Lower lobe of right lung (tissue), 2 donors: Measurements from ENCODE around the gene PCDH1. TPM values are rescaled to one million over a fixed set of nuclear protein-coding genes. Genes with fewer than 3 reads are reported as not detected.
A peak's percentile ranks its signal among the peaks of the same experiment; 100 is the strongest.

Source experiments
- ATAC-seq, 2 donors: fragments of 200-7000 bp; cut with Tn5 transposase; one replicate each; pipeline ENCODE4 v1.9.1; 2020 to 2022; ENCODE audit warnings: mild to moderate bottlenecking in 2 of 2, moderate library complexity in 2 of 2
- DNase-seq: peaks from one replicate; pipeline ENCODE4 v3.0.0-alpha.2; 2020
- H3K27ac ChIP-seq: fragments of 200-600 bp; one replicate; pipeline ENCODE4 v1.8.0; 2022
- H3K27me3 ChIP-seq: fragments of 200-600 bp; one replicate; pipeline ENCODE4 v1.8.0; 2022; ENCODE audit warnings: low read depth
- H3K36me3 ChIP-seq: fragments of 200-600 bp; one replicate; pipeline ENCODE4 v1.8.0; 2022; ENCODE audit warnings: mild to moderate bottlenecking
- H3K4me1 ChIP-seq: fragments of 200-600 bp; one replicate; pipeline ENCODE4 v1.8.0; 2022
- H3K4me3 ChIP-seq: fragments of 200-600 bp; one replicate; pipeline ENCODE4 v1.8.0; 2022; ENCODE audit warnings: mild to moderate bottlenecking
- H3K9me3 ChIP-seq: fragments of 200-600 bp; one replicate; pipeline ENCODE4 v1.8.0; 2022
- CTCF ChIP-seq: fragments of 200-600 bp; IDR thresholded peaks from one replicate; pipeline ENCODE4 v1.8.0; 2022; ENCODE audit warnings: antibody characterized with exemption, mild to moderate bottlenecking
- intact Hi-C: fragments of 100-400 bp; cut with DNase I; formaldehyde crosslinking; loops from one replicate; pipeline ENCODE4 v1.11.0; 2022
- total RNA-seq: library from RNA; stranded (reverse); fragmentation: NEBNext Ultra II Directional; extraction: Animal tissue kit (Norgen Biotek cat#: 25700); gene quantifications from one replicate; pipeline ENCODE4 v1.2.1, GENCODE V29; 2021
- donor health status: DM: no; HTN: yes; CAD: no; lungs with severe emphysema.

Gene PCDH1
- total RNA-seq, 1 donor from 2014 or later: 55.7 TPM

GRCh38 chr5:141856037-141856790, 22.0 kb downstream of the PCDH1 start:
- peaks cover 7% of the 10 kb centered on the region for H3K36me3 ChIP-seq
- H3K4me1 ChIP-seq: peaks cover 15% of the 10 kb centered on the region
- DNase-seq: no peak
- ATAC-seq: no peak
- no peaks in the 10 kb centered on the region for H3K9me3 ChIP-seq
- intact Hi-C loops: no loop called here
- H3K27ac ChIP-seq: no peak overlapping the region
- no peaks in the 10 kb centered on the region for H3K27me3 ChIP-seq
- no peak for TF ChIP-seq CTCF
- H3K4me3 ChIP-seq: no peak overlapping the region

GRCh38 chr5:141855265-141856036, 22.8 kb downstream of the PCDH1 start:
- no peak for TF ChIP-seq CTCF
- DNase-seq (no peak), ATAC-seq (no peak)
- H3K4me1 ChIP-seq: peaks cover 20% of the 10 kb centered on the region
- intact Hi-C loops: no loop called here
- H3K36me3 ChIP-seq: peaks cover 7% of the 10 kb centered on the region
- no peaks in the 10 kb centered on the region for H3K9me3 ChIP-seq
- H3K27me3 ChIP-seq: no peaks in the 10 kb centered on the region
- no peak overlapping the region for H3K27ac ChIP-seq
- no peak overlapping the region for H3K4me3 ChIP-seq

GRCh38 chr5:141853895-141854626, 24.1 kb downstream of the PCDH1 start:
- ATAC-seq (no peak), DNase-seq (no peak)
- Histone ChIP-seq H3K9me3 (no peaks in the 10 kb centered on the region), H3K4me1 (peaks cover 24% of the 10 kb centered on the region), H3K27me3 (no peaks in the 10 kb centered on the region), H3K27ac (no peak overlapping the region), H3K36me3 (peaks cover 7% of the 10 kb centered on the region), H3K4me3 (no peak overlapping the region)
- TF ChIP-seq CTCF: no peak
- intact Hi-C loops: no loop called here

DNA sequence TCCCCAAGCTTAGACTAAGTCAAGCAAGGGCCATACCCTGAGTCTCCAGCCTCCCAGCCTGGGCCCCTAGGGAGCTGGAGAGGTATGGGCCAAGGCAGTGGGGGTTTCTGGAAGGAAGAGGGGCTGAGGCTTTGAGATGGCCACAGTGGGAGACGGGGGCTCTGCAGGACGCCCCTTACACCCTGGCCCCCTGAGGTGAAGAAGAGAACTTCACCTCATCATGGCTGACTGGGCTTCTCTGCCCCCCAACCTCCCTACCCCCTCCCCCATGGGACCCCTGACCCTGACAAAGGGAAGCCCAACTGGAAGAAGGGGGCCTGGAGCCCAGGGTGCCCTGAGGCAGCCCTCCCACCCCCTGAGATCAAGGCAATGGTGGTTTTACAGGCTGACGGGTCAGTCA, 25.8 kb downstream of the PCDH1 start:
- ATAC-seq (no peak), DNase-seq (no peak)
- no peak overlapping the region for H3K4me3 ChIP-seq
- H3K36me3 ChIP-seq: peaks cover 7% of the 10 kb centered on the region
- peaks cover 32% of the 10 kb centered on the region for H3K4me1 ChIP-seq
- no peaks in the 10 kb centered on the region for H3K27me3 ChIP-seq
- no peak for TF ChIP-seq CTCF
- H3K27ac ChIP-seq: no peak overlapping the region
- no peaks in the 10 kb centered on the region for H3K9me3 ChIP-seq
- intact Hi-C loops: no loop called here

DNA sequence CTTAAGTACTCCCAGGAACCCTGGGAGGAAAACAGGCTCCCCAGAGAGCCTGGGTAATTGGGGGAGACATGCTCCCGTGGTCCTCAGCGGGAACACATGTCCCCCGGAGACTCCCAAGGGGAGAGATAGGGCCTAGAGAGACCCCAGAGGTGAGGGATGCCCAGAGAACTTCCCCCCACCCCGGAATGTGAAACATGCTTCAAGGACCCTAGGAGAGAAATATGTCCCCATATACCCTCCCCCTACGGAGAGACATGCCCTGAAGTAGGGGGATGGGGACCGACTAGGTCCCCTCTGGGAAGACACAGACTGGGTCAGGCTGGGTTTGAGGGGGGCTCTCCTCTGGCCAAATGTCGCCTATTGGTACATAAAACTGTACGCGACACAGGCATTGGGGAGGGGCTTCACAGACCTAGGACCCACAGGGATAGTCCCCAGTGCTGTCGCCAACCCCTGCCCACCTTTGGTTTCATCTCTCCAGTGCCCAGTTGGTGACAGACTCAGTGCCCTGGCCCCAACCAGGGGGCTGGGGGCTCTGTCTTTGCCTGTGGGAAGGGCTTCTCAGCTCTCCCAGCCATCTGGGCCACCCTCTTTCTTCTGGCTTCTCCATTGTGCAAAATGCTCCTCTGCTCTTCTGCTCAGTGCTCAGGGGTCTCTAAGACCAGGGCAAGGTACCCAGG, 26.9 kb downstream of the PCDH1 start:
- DNase-seq (no peak), ATAC-seq (no peak)
- no peak for TF ChIP-seq CTCF
- intact Hi-C loops: no loop called here
- Histone ChIP-seq H3K27me3 (no peaks in the 10 kb centered on the region), H3K4me3 (no peak overlapping the region), H3K4me1 (peaks cover 36% of the 10 kb centered on the region), H3K9me3 (no peaks in the 10 kb centered on the region), H3K27ac (peak overlapping the region; percentile 97), H3K36me3 (no peaks in the 10 kb centered on the region)
